Measurements from ENCODE around the gene CWC27. TPM values are rescaled to one million over a fixed set of nuclear protein-coding genes. Genes with fewer than 3 reads are reported as not detected.

Gene CWC27
- total and polyA plus RNA-seq, 2 of the 13 experiments (the other 11 are each of a cell fraction or from before 2014, with no cell fraction given): 21.1 to 25.7 TPM

- in situ Hi-C loops (cut with HindIII; ENCODE audit: extremely low pct_ligation_motif_present, low pct_unique_long_range_greater_than_20kb): no loop called here
- H3K9ac ChIP-seq (ENCODE audit: insufficient read depth, low read depth, low read length): no peak overlapping the region
- POLR2A ChIA-PET: no interaction called here
- H3K4me3 ChIP-seq (replicated peaks in 1 of 3; ENCODE audit: insufficient read depth in 1 of 3, low read depth in 2 of 3, low read length in 3 of 3): no peak overlapping the region
- H3K4me2 ChIP-seq (ENCODE audit: low read depth, low read length): no peak overlapping the region
- ATAC-seq: no peak
- CTCF ChIA-PET (ENCODE audit: low intra/inter-chr PET ratio, low total read pairs): no interaction called here
- no peaks in the 10 kb centered on the region for H3K27me3 ChIP-seq (ENCODE audit: control insufficient read depth in 1 of 2, insufficient read depth in 2 of 2, low read length in 2 of 2)
- peaks cover 12% of the 10 kb centered on the region for H3K4me1 ChIP-seq (ENCODE audit: insufficient read depth, low read length)
- intact Hi-C loops (cut with micrococcal nuclease; ENCODE audit: unreplicated experiment): no loop called here
- DNase-seq (ENCODE audit: low spot score): no peak
- H4K20me1 ChIP-seq (ENCODE audit: insufficient read depth, low read length): no peaks in the 10 kb centered on the region
- no peaks in the 10 kb centered on the region for H3K36me3 ChIP-seq (replicated peaks in 1 of 2; ENCODE audit: control insufficient read depth in 1 of 2, insufficient read depth in 2 of 2, low read length in 2 of 2)
- no TSS peak for BruUV-seq (replicated peaks)
- no peak overlapping the region for H2AFZ ChIP-seq (ENCODE audit: low read length)
- no peaks in the 10 kb centered on the region for H3K9me3 ChIP-seq (ENCODE audit: low read length)
- no peak for FAIRE-seq
- TF ChIP-seq ZFP37 (CRISPR knock-in tag; IDR thresholded peaks at IDR 0.05; ENCODE audit: borderline replicate concordance): no peak
- TF ChIP-seq ARID4A (CRISPR knock-in tag; IDR thresholded peaks at IDR 0.05; ENCODE audit: borderline replicate concordance): no peak
- TF ChIP-seq CENPT (CRISPR knock-in tag; IDR thresholded peaks at IDR 0.05; ENCODE audit: low read depth): no peak
- no peak for TF ChIP-seq ZBTB34 (CRISPR knock-in tag; IDR thresholded peaks at IDR 0.05)
- TF ChIP-seq NCOA5 (CRISPR knock-in tag; IDR thresholded peaks at IDR 0.05): no peak
- H3K79me2 ChIP-seq (ENCODE audit: insufficient read depth, low read length): no peaks in the 10 kb centered on the region
- H3K27ac ChIP-seq (ENCODE audit: extremely low read length, insufficient read depth, low read length): no peak overlapping the region
These were observed 176.1 kb downstream of the CWC27 start for GRCh38 chr5:64944868-64945267.
